ENCODE results near the gene ABHD16B.

ABHD16B gene

GRCh38 chr20:63897978-63898561, 36.8 kb downstream of the ABHD16B start:
- no peak for DNase-seq

- no peak for DNase-seq
Measured at GRCh38 chr20:63898882-63899558, 37.7 kb downstream of the ABHD16B start.

- no peak for DNase-seq
Measured at GRCh38 chr20:63900413-63900812, 39.1 kb downstream of the ABHD16B start.

- DNase-seq: no peak
Measured at GRCh38 chr20:63903796-63904561, 42.7 kb downstream of the ABHD16B start.

GRCh38 chr20:63908008-63908682, 46.8 kb downstream of the ABHD16B start:
- no peak for DNase-seq

GRCh38 chr20:63911176-63911575, 49.9 kb downstream of the ABHD16B start:
- DNase-seq: no peak
